H9 (cell line): ENCODE data around the gene MEDAG. TPM values are rescaled to one million over a fixed set of nuclear protein-coding genes. Genes with fewer than 3 reads are reported as not detected.

Source experiments
- DNase-seq: peaks from one replicate; pipeline ENCODE4 v3.0.0-alpha.2; 2017
- H2AFZ ChIP-seq: one replicate; pipeline ENCODE4 v1.6.1; 2013; ENCODE audit warnings: mild to moderate bottlenecking, low read length, control low read depth, moderate library complexity
- H2AK5ac ChIP-seq: 2 replicates; pipeline ENCODE4 v1.6.1; 2013; ENCODE audit warnings: low read length, control low read depth, mixed read lengths; ENCODE audit not compliant: insufficient read length
- H2BK120ac ChIP-seq: one replicate; pipeline ENCODE4 v1.6.1; 2013; ENCODE audit warnings: low read depth, mild to moderate bottlenecking, low read length, control low read depth, inconsistent platforms; ENCODE audit not compliant: poor library complexity, severe bottlenecking
- H2BK12ac ChIP-seq: 2 replicates; pipeline ENCODE4 v1.6.1; 2013; ENCODE audit warnings: low read length, control low read depth, mixed read lengths, low read depth; ENCODE audit not compliant: insufficient read length
- H2BK15ac ChIP-seq: 2 replicates; pipeline ENCODE4 v1.6.1; 2013; ENCODE audit warnings: low read depth, low read length, control low read depth
- H2BK20ac ChIP-seq: one replicate; pipeline ENCODE4 v1.6.1; 2013; ENCODE audit warnings: low read depth, mild to moderate bottlenecking, low read length, control low read depth, inconsistent platforms; ENCODE audit not compliant: poor library complexity, severe bottlenecking
- H2BK5ac ChIP-seq: 2 replicates; pipeline ENCODE4 v1.6.1; 2013; ENCODE audit warnings: low read length, control low read depth, mixed read lengths; ENCODE audit not compliant: insufficient read length
- H3K14ac ChIP-seq: 2 replicates; pipeline ENCODE4 v1.6.1; 2013; ENCODE audit warnings: low read length, control low read depth; ENCODE audit not compliant: insufficient read depth
- H3K18ac ChIP-seq: 2 replicates; pipeline ENCODE4 v1.6.1; 2013; ENCODE audit warnings: low read depth, mild to moderate bottlenecking, mixed read lengths, low read length, control low read depth; ENCODE audit not compliant: insufficient read length
- H3K23ac ChIP-seq: 2 replicates; pipeline ENCODE4 v1.6.1; 2013; ENCODE audit warnings: low read length, control low read depth, mixed read lengths, low read depth; ENCODE audit not compliant: insufficient read length
- H3K23me2 ChIP-seq: 2 replicates; pipeline ENCODE4 v1.6.1; 2013; ENCODE audit warnings: low read depth, mild to moderate bottlenecking, mixed read lengths, low read length, control low read depth; ENCODE audit not compliant: insufficient read length, poor library complexity, severe bottlenecking
- H3K27ac ChIP-seq: 2 replicates; pipeline ENCODE4 v1.5.1; 2013; ENCODE audit warnings: low read length, control low read depth, mixed read lengths, low read depth; ENCODE audit not compliant: insufficient read length
- H3K27me3 ChIP-seq: 2 replicates; pipeline ENCODE4 v1.6.1; 2013; ENCODE audit warnings: low read length, control low read depth, inconsistent platforms; ENCODE audit not compliant: insufficient read depth
- H3K4ac ChIP-seq: 2 replicates; pipeline ENCODE4 v1.6.1; 2013; ENCODE audit warnings: low read depth, mild to moderate bottlenecking, control low read depth, inconsistent platforms, low read length, moderate library complexity
- H3K4me1 ChIP-seq: 2 replicates; pipeline ENCODE4 v1.6.1; 2013; ENCODE audit warnings: low read length, control low read depth, inconsistent platforms; ENCODE audit not compliant: insufficient read depth
- H3K4me2 ChIP-seq: 2 replicates; pipeline ENCODE4 v1.6.1; 2013; ENCODE audit warnings: low read length, control low read depth, mixed read lengths; ENCODE audit not compliant: insufficient read length, insufficient read depth
- H3K56ac ChIP-seq: 2 replicates; pipeline ENCODE4 v1.6.1; 2013; ENCODE audit warnings: low read depth, mild to moderate bottlenecking, mixed read lengths, low read length, control low read depth; ENCODE audit not compliant: insufficient read length
- H3K79me1 ChIP-seq: 2 replicates; pipeline ENCODE4 v1.6.1; 2013; ENCODE audit warnings: low read depth, mild to moderate bottlenecking, moderate library complexity, low read length, control low read depth, inconsistent platforms; ENCODE audit not compliant: insufficient read depth, poor library complexity, severe bottlenecking
- H3K79me2 ChIP-seq: 2 replicates; pipeline ENCODE4 v1.6.1; 2013; ENCODE audit warnings: low read length, control low read depth, inconsistent platforms; ENCODE audit not compliant: insufficient read depth
- H3K9ac ChIP-seq: 2 replicates; pipeline ENCODE4 v1.6.1; 2013; ENCODE audit warnings: low read length, control low read depth, mixed read lengths; ENCODE audit not compliant: insufficient read length; ENCODE audit errors: extremely low read depth
- H3K9me3 ChIP-seq: one replicate; pipeline ENCODE4 v1.6.1; 2013; ENCODE audit warnings: low read depth, low read length, inconsistent platforms; ENCODE audit not compliant: control insufficient read depth
- H3T11ph ChIP-seq: one replicate; pipeline ENCODE4 v1.6.1; 2013; ENCODE audit warnings: mild to moderate bottlenecking, low read length, control low read depth, inconsistent platforms
- H4K20me1 ChIP-seq: one replicate; pipeline ENCODE4 v1.6.1; 2013; ENCODE audit not compliant: control insufficient read depth, insufficient read length, insufficient read depth
- H4K5ac ChIP-seq: 2 replicates; pipeline ENCODE4 v1.6.1; 2013; ENCODE audit warnings: low read depth, mild to moderate bottlenecking, mixed read lengths, low read length, control low read depth; ENCODE audit not compliant: insufficient read length
- H4K8ac ChIP-seq: replicated peaks from 2 replicates; pipeline ENCODE4 v1.6.1; 2013; ENCODE audit warnings: low read length, control low read depth, mixed read lengths, low read depth; ENCODE audit not compliant: insufficient read length
- H4K91ac ChIP-seq: 2 replicates; pipeline ENCODE4 v1.6.1; 2013; ENCODE audit warnings: low read depth, mild to moderate bottlenecking, moderate library complexity, mixed read lengths, low read length, control low read depth; ENCODE audit not compliant: insufficient read length
- H3K27ac Mint-ChIP-seq, 3 experiments: 2 replicates in 2 of 3; 3 replicates in 1 of 3; pipeline ENCODE4 v1.8.0; 2020 to 2021; ENCODE audit warnings: mixed read lengths in 3 of 3, mild to moderate bottlenecking in 1 of 3, moderate library complexity in 1 of 3
- H3K27me3 Mint-ChIP-seq: 2 replicates; pipeline ENCODE4 v1.8.0; 2021; ENCODE audit warnings: low read depth, mild to moderate bottlenecking, moderate library complexity, mixed read lengths
- H3K36me3 Mint-ChIP-seq, 3 experiments: 2 replicates in 2 of 3; 3 replicates in 1 of 3; pipeline ENCODE4 v1.8.0; 2020 to 2021; ENCODE audit warnings: low read depth in 3 of 3, mixed read lengths in 3 of 3; ENCODE audit not compliant: insufficient read depth in 1 of 3
- H3K4me1 Mint-ChIP-seq, 2 experiments: 2 replicates each; pipeline ENCODE4 v1.8.0; 2020; ENCODE audit warnings: mixed read lengths in 2 of 2
- H3K4me3 Mint-ChIP-seq, 2 experiments: 2 replicates in 1 of 2; 3 replicates in 1 of 2; pipeline ENCODE4 v1.8.0; 2020 to 2021; ENCODE audit warnings: mild to moderate bottlenecking in 2 of 2, mixed read lengths in 2 of 2, moderate library complexity in 1 of 2
- H3K9me3 Mint-ChIP-seq, 2 experiments: 2 replicates in 1 of 2; 3 replicates in 1 of 2; pipeline ENCODE4 v1.8.0; 2020; ENCODE audit warnings: mild to moderate bottlenecking in 2 of 2, mixed read lengths in 2 of 2, moderate library complexity in 1 of 2
- WGBS: extraction: QIAGEN DNeasy Blood & Tissue Kit; methylation state at CpG from one replicate; pipeline ENCODE4 v1.1.7; 2013; ENCODE audit warnings: missing lambda C conversion rate, low lambda C conversion rate, mixed read lengths; ENCODE audit not compliant: insufficient read length; ENCODE audit errors: extremely low coverage; 5-methylcytosine and 5-hydroxymethylcytosine counted together
- total RNA-seq: library from RNA; stranded (reverse); gene quantifications from 2 replicates; pipeline ENCODE4 v1.2.1, GENCODE V29; 2021
- TF ChIP-seq, protein P1 (sequence below): fragments of 200-600 bp; sonication (generic); conservative IDR thresholded peaks from 3 replicates; pipeline ENCODE4 v1.8.0; 2021; ENCODE audit warnings: antibody characterized with exemption, mild to moderate bottlenecking

The MEDAG gene
- total RNA-seq, 1 experiment from 2014 or later: 0.87 TPM

DNA sequence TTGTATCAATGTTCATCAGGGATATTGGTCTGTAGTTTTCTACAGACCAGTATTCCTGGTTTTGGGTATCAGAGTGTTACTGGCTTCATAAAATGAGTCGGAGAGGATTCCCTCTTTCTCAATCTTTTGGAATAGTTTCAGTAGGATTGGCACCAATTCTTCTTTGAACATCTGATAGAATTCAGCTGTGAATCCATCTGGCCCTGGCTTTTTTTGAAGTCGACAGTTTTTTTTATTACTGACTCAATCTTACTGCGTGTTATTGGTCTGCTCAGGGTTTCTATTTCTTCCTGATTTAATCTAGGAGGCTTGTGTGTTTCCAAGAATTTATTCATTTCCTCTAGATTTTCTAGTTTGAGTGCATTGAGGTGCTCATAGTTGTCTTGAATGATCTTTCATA lies 37.8 kb downstream of the MEDAG start:
- Histone ChIP-seq H3K79me2 (no peaks in the 10 kb centered on the region), H3K27ac (no peak overlapping the region), H3K14ac (no peak overlapping the region), H3K27me3 (no peaks in the 10 kb centered on the region), H3K79me1 (no peaks in the 10 kb centered on the region), H4K8ac (no peak overlapping the region), H3K23ac (no peak overlapping the region), H3K18ac (no peak overlapping the region), H4K20me1 (no peaks in the 10 kb centered on the region), H3K9ac (no peak overlapping the region), H3K23me2 (no peaks in the 10 kb centered on the region), H3K56ac (no peak overlapping the region), H3K4me1 (no peaks in the 10 kb centered on the region), H3K4ac (no peak overlapping the region), H2BK5ac (no peak overlapping the region), H4K5ac (no peak overlapping the region), H4K91ac (no peak overlapping the region), H3K9me3 (no peaks in the 10 kb centered on the region), H2AK5ac (no peak overlapping the region), H2AFZ (no peak overlapping the region), H2BK20ac (no peak overlapping the region), H3K4me2 (no peak overlapping the region), H2BK120ac (no peak overlapping the region), H2BK12ac (no peak overlapping the region), H3T11ph (no peak overlapping the region), H2BK15ac (no peak overlapping the region)
- 0 out of 2 replicates have a peak, but pooled peaks cover 1% of the 10 kb centered on the region for H3K27me3 Mint-ChIP-seq
- H3K4me1 Mint-ChIP-seq: peaks cover 0 to 8% of the 10 kb centered on the region in 2 experiments; a peak in 2 of 4 replicates
- H3K4me3 Mint-ChIP-seq: no peak overlapping the region
- H3K36me3 Mint-ChIP-seq: peaks cover 2 to 20% (median 4%) of the 10 kb centered on the region in 3 experiments; a peak in 4 of 7 replicates
- H3K9me3 Mint-ChIP-seq: peaks cover 7 to 23% of the 10 kb centered on the region in 2 experiments
- no CpG with 5 or more reads among the region's 3 CpGs for WGBS
- H3K27ac Mint-ChIP-seq: no peak overlapping the region
- TF ChIP-seq, protein P1, sequence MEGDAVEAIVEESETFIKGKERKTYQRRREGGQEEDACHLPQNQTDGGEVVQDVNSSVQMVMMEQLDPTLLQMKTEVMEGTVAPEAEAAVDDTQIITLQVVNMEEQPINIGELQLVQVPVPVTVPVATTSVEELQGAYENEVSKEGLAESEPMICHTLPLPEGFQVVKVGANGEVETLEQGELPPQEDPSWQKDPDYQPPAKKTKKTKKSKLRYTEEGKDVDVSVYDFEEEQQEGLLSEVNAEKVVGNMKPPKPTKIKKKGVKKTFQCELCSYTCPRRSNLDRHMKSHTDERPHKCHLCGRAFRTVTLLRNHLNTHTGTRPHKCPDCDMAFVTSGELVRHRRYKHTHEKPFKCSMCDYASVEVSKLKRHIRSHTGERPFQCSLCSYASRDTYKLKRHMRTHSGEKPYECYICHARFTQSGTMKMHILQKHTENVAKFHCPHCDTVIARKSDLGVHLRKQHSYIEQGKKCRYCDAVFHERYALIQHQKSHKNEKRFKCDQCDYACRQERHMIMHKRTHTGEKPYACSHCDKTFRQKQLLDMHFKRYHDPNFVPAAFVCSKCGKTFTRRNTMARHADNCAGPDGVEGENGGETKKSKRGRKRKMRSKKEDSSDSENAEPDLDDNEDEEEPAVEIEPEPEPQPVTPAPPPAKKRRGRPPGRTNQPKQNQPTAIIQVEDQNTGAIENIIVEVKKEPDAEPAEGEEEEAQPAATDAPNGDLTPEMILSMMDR: no peak
- no peak for DNase-seq
